HCT116 (cell line): Measurements from ENCODE around the gene DNM1L.

Experiments used
- EZH2 ChIP-seq: fragments of 200-600 bp; sonication (generic); IDR thresholded peaks from 2 replicates; pipeline ENCODE4 v1.6.1; 2017; ENCODE audit warnings: antibody characterized with exemption, mixed run types
- POLR2A ChIP-seq: IDR thresholded peaks from 2 replicates; pipeline ENCODE4 v1.7.0; 2011; ENCODE audit warnings: borderline replicate concordance; ENCODE audit not compliant: insufficient read depth, insufficient read length; ENCODE audit errors: extremely low read depth
- SIN3A ChIP-seq: IDR thresholded peaks from 2 replicates; pipeline ENCODE4 v1.6.1; 2012; ENCODE audit warnings: low read depth
- ZNF274 ChIP-seq: fragments of 200-500 bp; sonication (Bioruptor generic); IDR thresholded peaks from 2 replicates; pipeline ENCODE4 v1.6.1; 2014; ENCODE audit warnings: mild to moderate bottlenecking, low read depth, low read length, inconsistent platforms
- TF ChIP-seq, protein P1 (sequence below), 3 experiments: fragments of 200-600 bp in 1 of 3; sonication (generic) in 1 of 3; IDR thresholded peaks in 2 of 3; conservative IDR thresholded peaks in 1 of 3; 2 replicates each; pipeline ENCODE4 v1.5.1; 2012 to 2017; ENCODE audit warnings: low read depth in 2 of 3, low read length in 2 of 3, antibody characterized with exemption in 1 of 3, borderline replicate concordance in 1 of 3, control low read depth in 1 of 3, mild to moderate bottlenecking in 1 of 3, mixed read lengths in 1 of 3, mixed run types in 1 of 3, moderate library complexity in 1 of 3; ENCODE audit not compliant: insufficient read depth in 1 of 3

DNA sequence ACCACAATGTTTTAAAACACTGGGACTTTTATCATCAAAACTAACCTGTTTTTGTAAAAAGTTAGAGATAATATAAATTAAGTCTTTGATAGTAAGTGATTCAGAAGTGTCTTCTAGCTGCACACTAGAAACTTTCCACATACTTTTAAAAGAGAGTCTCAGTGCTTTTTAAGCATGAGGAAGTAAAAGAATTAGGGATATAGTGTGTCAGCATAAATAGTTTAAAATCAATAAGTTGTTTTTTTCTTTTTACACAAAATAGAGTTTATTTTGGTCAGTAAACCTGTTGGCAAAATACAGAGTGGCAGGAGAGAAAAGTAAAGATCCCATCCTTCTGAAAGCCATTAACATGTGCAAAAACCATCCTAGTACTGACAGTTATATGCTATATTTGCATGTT is 1.7 kb downstream of the DNM1L start:
- TF ChIP-seq, protein P1, sequence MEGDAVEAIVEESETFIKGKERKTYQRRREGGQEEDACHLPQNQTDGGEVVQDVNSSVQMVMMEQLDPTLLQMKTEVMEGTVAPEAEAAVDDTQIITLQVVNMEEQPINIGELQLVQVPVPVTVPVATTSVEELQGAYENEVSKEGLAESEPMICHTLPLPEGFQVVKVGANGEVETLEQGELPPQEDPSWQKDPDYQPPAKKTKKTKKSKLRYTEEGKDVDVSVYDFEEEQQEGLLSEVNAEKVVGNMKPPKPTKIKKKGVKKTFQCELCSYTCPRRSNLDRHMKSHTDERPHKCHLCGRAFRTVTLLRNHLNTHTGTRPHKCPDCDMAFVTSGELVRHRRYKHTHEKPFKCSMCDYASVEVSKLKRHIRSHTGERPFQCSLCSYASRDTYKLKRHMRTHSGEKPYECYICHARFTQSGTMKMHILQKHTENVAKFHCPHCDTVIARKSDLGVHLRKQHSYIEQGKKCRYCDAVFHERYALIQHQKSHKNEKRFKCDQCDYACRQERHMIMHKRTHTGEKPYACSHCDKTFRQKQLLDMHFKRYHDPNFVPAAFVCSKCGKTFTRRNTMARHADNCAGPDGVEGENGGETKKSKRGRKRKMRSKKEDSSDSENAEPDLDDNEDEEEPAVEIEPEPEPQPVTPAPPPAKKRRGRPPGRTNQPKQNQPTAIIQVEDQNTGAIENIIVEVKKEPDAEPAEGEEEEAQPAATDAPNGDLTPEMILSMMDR (IDR thresholded peaks at IDR 0.05 in 2 of 3, conservative IDR thresholded peaks at IDR 0.05 in 1 of 3; ENCODE audit: borderline replicate concordance in 1 of 3, insufficient read depth in 1 of 3, low read depth in 2 of 3, low read length in 2 of 3), result no peak
- TF ChIP-seq SIN3A, result no peak
- no peak for TF ChIP-seq EZH2
- no peak for TF ChIP-seq ZNF274
- no peak for TF ChIP-seq POLR2A
